ENCODE measurements around the gene KCNQ1.

KCNQ1 gene

GRCh38 chr11:2774173-2775082 is 329.6 kb downstream of the KCNQ1 start:
- DNase-seq (ENCODE audit: low read depth in 4 of 4, low spot score in 1 of 4) = no peak

- DNase-seq (ENCODE audit: low read depth in 4 of 4, low spot score in 1 of 4) = no peak
Observed at GRCh38 chr11:2775083-2775625, 330.3 kb downstream of the KCNQ1 start.

GRCh38 chr11:2775626-2776350 is 331.0 kb downstream of the KCNQ1 start:
- DNase-seq (ENCODE audit: low read depth in 4 of 4, low spot score in 1 of 4) = no peak

- no peak for DNase-seq (ENCODE audit: low read depth in 4 of 4, low spot score in 1 of 4)
Observed at GRCh38 chr11:2776351-2777061, 331.7 kb downstream of the KCNQ1 start.

- DNase-seq (ENCODE audit: low read depth in 4 of 4, low spot score in 1 of 4) = no peak
Observed at GRCh38 chr11:2777386-2777785, 332.6 kb downstream of the KCNQ1 start.

- no peak for DNase-seq (ENCODE audit: low read depth in 4 of 4, low spot score in 1 of 4)
Observed at GRCh38 chr11:2777871-2778629, 333.2 kb downstream of the KCNQ1 start.

GRCh38 chr11:2778630-2779498 is 334.1 kb downstream of the KCNQ1 start:
- DNase-seq (ENCODE audit: low read depth in 4 of 4, low spot score in 1 of 4) = no peak

- no peak for DNase-seq (ENCODE audit: low read depth in 4 of 4, low spot score in 1 of 4)
Observed at GRCh38 chr11:2779499-2779980, 334.7 kb downstream of the KCNQ1 start.

- DNase-seq (ENCODE audit: low read depth in 4 of 4, low spot score in 1 of 4) = no peak
Observed at GRCh38 chr11:2779981-2780849, 335.4 kb downstream of the KCNQ1 start.

- DNase-seq (ENCODE audit: low read depth in 4 of 4, low spot score in 1 of 4) = no peak
Observed at GRCh38 chr11:2780850-2781407, 336.1 kb downstream of the KCNQ1 start.

GRCh38 chr11:2781408-2782274 is 336.8 kb downstream of the KCNQ1 start:
- no peak for DNase-seq (ENCODE audit: low read depth in 4 of 4, low spot score in 1 of 4)

- no peak for DNase-seq (ENCODE audit: low read depth in 4 of 4, low spot score in 1 of 4)
Observed at GRCh38 chr11:2782769-2783168, 338.0 kb downstream of the KCNQ1 start.

- no peak for DNase-seq (ENCODE audit: low read depth in 4 of 4, low spot score in 1 of 4)
Observed at GRCh38 chr11:2783536-2784082, 338.8 kb downstream of the KCNQ1 start.

GRCh38 chr11:2787816-2788167 is 343.0 kb downstream of the KCNQ1 start:
- no peak for DNase-seq (ENCODE audit: low read depth in 4 of 4, low spot score in 1 of 4)

- no peak for DNase-seq (ENCODE audit: low read depth in 4 of 4, low spot score in 1 of 4)
Observed at GRCh38 chr11:2788168-2789071, 343.6 kb downstream of the KCNQ1 start.

GRCh38 chr11:2789331-2789730 is 344.5 kb downstream of the KCNQ1 start:
- DNase-seq (ENCODE audit: low read depth in 4 of 4, low spot score in 1 of 4) = no peak
